Prostate gland (tissue), 2 donors: Measurements from ENCODE around the gene TOM1L2. TPM values are rescaled to one million over a fixed set of nuclear protein-coding genes. Genes with fewer than 3 reads are reported as not detected.

Experiments used
- DNase-seq: peaks from one replicate; pipeline ENCODE4 v3.0.0-alpha.2; 2019; ENCODE audit warnings: low spot score
- H3K27ac ChIP-seq, 2 donors: fragments of 200-600 bp; sonication (generic); 2 replicates each; pipeline ENCODE4 v1.5.1; 2017 to 2019
- H3K27me3 ChIP-seq: fragments of 200-600 bp; sonication (generic); replicated peaks from 2 replicates; pipeline ENCODE4 v1.5.1; 2019; ENCODE audit not compliant: insufficient read depth
- H3K36me3 ChIP-seq, 2 donors: fragments of 200-600 bp; sonication (generic); 1 replicate in 1 of 2; 2 replicates in 1 of 2; pipeline versions ENCODE4 v1.5.1 to v1.8.1; 2017 to 2019
- H3K4me1 ChIP-seq: fragments of 200-600 bp; sonication (generic); replicated peaks from 2 replicates; pipeline ENCODE4 v1.5.1; 2019
- H3K4me3 ChIP-seq, 2 donors: fragments of 200-600 bp; sonication (generic); 2 replicates each; pipeline ENCODE4 v1.5.1; 2017 to 2019
- H3K9me3 ChIP-seq: fragments of 200-600 bp; sonication (generic); 2 replicates; pipeline ENCODE4 v1.5.1; 2017
- CTCF ChIP-seq, 4 experiments: fragments of 200-600 bp in 2 of 4; fragments of 450-650 bp in 2 of 4; sonication (generic) in 2 of 4; IDR thresholded peaks; 1 replicate in 3 of 4; 2 replicates in 1 of 4; pipeline ENCODE4 v1.5.1; 2016 to 2019; ENCODE audit warnings: antibody characterized with exemption in 4 of 4, mild to moderate bottlenecking in 2 of 4, moderate library complexity in 2 of 4
- POLR2A ChIP-seq: fragments of 450-650 bp; IDR thresholded peaks from one replicate; pipeline ENCODE4 v1.6.1; 2016; ENCODE audit warnings: antibody characterized with exemption, mild to moderate bottlenecking
- POLR2AphosphoS5 ChIP-seq: sonication (generic); formaldehyde crosslinking; IDR thresholded peaks from one replicate; pipeline ENCODE4 v1.6.1; 2017; ENCODE audit warnings: antibody characterized with exemption
- WGBS: methylation state at CpG from one replicate; pipeline ENCODE4 v1.1.5; 2018; 5-methylcytosine and 5-hydroxymethylcytosine counted together
- intact Hi-C: fragments of 100-400 bp; cut with DNase I; formaldehyde crosslinking; loops from one replicate; pipeline ENCODE4 v1.14.2; 2022
- total RNA-seq, 2 donors: library from RNA; depleted of rRNA; stranded (reverse); fragments of >200 nt; gene quantifications; one replicate each; pipeline ENCODE4 v1.1.0, GENCODE V29; 2016

Gene TOM1L2
- total RNA-seq, 2 donors from 2014 or later = 162 to 185 TPM

GRCh38 chr17:17899486-17899885 is 72.7 kb downstream of the TOM1L2 start:
- Histone ChIP-seq H3K4me3 (no peak overlapping the region), H3K4me1 (peaks cover 2% of the 10 kb centered on the region), H3K27me3 (no peaks in the 10 kb centered on the region), H3K36me3 (no peaks in the 10 kb centered on the region), H3K9me3 (no peaks in the 10 kb centered on the region), H3K27ac (no peak overlapping the region)
- 86% methylated on average over 3 of the region's 3 CpGs for WGBS
- DNase-seq = no peak
- intact Hi-C loops = no loop called here
- TF ChIP-seq CTCF (IDR thresholded peaks at IDR 0.05) (no peak), POLR2A (no peak), POLR2AphosphoS5 (no peak)

- WGBS = 80% methylated on average over 2 of the region's 2 CpGs
- no peaks in the 10 kb centered on the region for H3K9me3 ChIP-seq
- H3K4me3 ChIP-seq = no peak overlapping the region
- H3K27ac ChIP-seq = no peak overlapping the region
- DNase-seq = no peak
- H3K27me3 ChIP-seq = no peaks in the 10 kb centered on the region
- intact Hi-C loops = no loop called here
- H3K36me3 ChIP-seq = no peaks in the 10 kb centered on the region
- TF ChIP-seq POLR2AphosphoS5 = no peak
- peaks cover 2% of the 10 kb centered on the region for H3K4me1 ChIP-seq
Measured at GRCh38 chr17:17898673-17899072, 73.5 kb downstream of the TOM1L2 start.

GRCh38 chr17:17897442-17897841 is 74.8 kb downstream of the TOM1L2 start:
- TF ChIP-seq POLR2AphosphoS5 = no peak
- no peak for TF ChIP-seq CTCF (IDR thresholded peaks at IDR 0.05)
- no peak for TF ChIP-seq POLR2A
- H3K9me3 ChIP-seq = no peaks in the 10 kb centered on the region
- no peak overlapping the region for H3K27ac ChIP-seq
- DNase-seq = no peak
- H3K36me3 ChIP-seq = no peaks in the 10 kb centered on the region
- no peak overlapping the region for H3K4me3 ChIP-seq
- H3K27me3 ChIP-seq = no peaks in the 10 kb centered on the region
- intact Hi-C loops = no loop called here
- H3K4me1 ChIP-seq = peaks cover 2% of the 10 kb centered on the region
- WGBS = 75% methylated on average over 2 of the region's 2 CpGs

GRCh38 chr17:17896746-17897145 is 75.5 kb downstream of the TOM1L2 start:
- Histone ChIP-seq H3K9me3 (no peaks in the 10 kb centered on the region), H3K27ac (no peak overlapping the region), H3K27me3 (no peaks in the 10 kb centered on the region), H3K4me1 (peaks cover 2% of the 10 kb centered on the region), H3K4me3 (no peak overlapping the region), H3K36me3 (no peaks in the 10 kb centered on the region)
- DNase-seq = no peak
- TF ChIP-seq POLR2AphosphoS5 = no peak
- no peak for TF ChIP-seq POLR2A
- no peak for TF ChIP-seq CTCF (IDR thresholded peaks at IDR 0.05)
- 87% methylated on average over 8 of the region's 8 CpGs for WGBS
- intact Hi-C loops = no loop called here

GRCh38 chr17:17893801-17894644 is 78.2 kb downstream of the TOM1L2 start:
- H3K9me3 ChIP-seq = no peaks in the 10 kb centered on the region
- no peak for DNase-seq
- H3K27ac ChIP-seq = no peak overlapping the region
- WGBS = 93% methylated on average over 7 of the region's 7 CpGs
- H3K36me3 ChIP-seq = no peaks in the 10 kb centered on the region
- H3K4me3 ChIP-seq = no peak overlapping the region
- TF ChIP-seq CTCF (IDR thresholded peaks at IDR 0.05) = no peak
- no peak for TF ChIP-seq POLR2A
- no peak for TF ChIP-seq POLR2AphosphoS5
- intact Hi-C loops = no loop called here
- H3K27me3 ChIP-seq = no peaks in the 10 kb centered on the region
- no peaks in the 10 kb centered on the region for H3K4me1 ChIP-seq
